GM06990 (cell line): ENCODE measurements around the gene MAG.

Experiments
- DNase-seq: peaks from one replicate; pipeline ENCODE4 v3.0.0-alpha.2; 2011; ENCODE audit not compliant: insufficient read length; ENCODE audit errors: extremely low read depth
- H3K27me3 ChIP-seq: replicated peaks from 2 replicates; pipeline ENCODE4 v1.6.0; 2011; ENCODE audit warnings: low read length; ENCODE audit not compliant: control insufficient read depth, insufficient read depth
- H3K36me3 ChIP-seq: 2 replicates; pipeline ENCODE4 v1.5.1; 2011; ENCODE audit warnings: low read length; ENCODE audit not compliant: control insufficient read depth, insufficient read depth
- H3K4me3 ChIP-seq: replicated peaks from 2 replicates; pipeline ENCODE4 v1.5.1; 2011; ENCODE audit warnings: low read depth, mild to moderate bottlenecking, control low read depth, low read length
- TF ChIP-seq, protein P1 (sequence below): IDR thresholded peaks from 2 replicates; pipeline ENCODE4 v1.5.1; 2011; ENCODE audit warnings: low read length, control low read depth, mild to moderate bottlenecking, inconsistent platforms; ENCODE audit not compliant: insufficient read depth, poor library complexity, severe bottlenecking

The MAG gene

DNA sequence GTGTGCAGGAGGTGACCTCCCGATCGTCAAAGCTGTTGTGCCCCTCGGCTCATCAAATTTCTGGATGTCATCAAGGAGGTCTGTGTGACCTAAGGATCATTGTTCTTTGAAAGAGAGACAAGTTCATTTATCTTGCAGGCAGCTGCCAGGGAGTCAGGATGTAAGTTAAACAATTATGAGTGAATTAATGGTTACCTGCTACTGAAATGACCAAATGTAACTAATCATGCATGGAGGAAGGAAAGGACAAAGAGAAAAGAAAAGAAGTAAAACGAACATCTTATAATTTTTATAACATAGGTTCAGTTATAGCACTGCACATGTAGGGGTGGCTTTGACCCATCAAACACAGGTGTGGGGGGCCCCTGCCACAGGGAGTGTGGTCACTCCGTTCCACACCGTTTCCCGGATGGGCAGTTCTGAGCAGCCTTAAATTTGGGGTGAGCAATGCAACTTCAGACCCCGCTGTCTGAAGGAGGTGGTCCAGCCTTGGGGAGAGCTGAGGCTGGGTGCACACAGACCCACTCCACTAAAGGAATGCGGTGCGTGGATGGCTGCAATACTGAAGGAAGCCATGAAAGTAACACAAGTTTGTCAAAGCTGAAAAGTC is 42.3 kb downstream of the MAG start:
- Histone ChIP-seq H3K36me3 (peaks cover 31% of the 10 kb centered on the region), H3K4me3 (peak overlapping the region; percentile 71), H3K27me3 (no peaks in the 10 kb centered on the region)
- TF ChIP-seq, protein P1, sequence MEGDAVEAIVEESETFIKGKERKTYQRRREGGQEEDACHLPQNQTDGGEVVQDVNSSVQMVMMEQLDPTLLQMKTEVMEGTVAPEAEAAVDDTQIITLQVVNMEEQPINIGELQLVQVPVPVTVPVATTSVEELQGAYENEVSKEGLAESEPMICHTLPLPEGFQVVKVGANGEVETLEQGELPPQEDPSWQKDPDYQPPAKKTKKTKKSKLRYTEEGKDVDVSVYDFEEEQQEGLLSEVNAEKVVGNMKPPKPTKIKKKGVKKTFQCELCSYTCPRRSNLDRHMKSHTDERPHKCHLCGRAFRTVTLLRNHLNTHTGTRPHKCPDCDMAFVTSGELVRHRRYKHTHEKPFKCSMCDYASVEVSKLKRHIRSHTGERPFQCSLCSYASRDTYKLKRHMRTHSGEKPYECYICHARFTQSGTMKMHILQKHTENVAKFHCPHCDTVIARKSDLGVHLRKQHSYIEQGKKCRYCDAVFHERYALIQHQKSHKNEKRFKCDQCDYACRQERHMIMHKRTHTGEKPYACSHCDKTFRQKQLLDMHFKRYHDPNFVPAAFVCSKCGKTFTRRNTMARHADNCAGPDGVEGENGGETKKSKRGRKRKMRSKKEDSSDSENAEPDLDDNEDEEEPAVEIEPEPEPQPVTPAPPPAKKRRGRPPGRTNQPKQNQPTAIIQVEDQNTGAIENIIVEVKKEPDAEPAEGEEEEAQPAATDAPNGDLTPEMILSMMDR = no peak
- DNase-seq = no peak

DNA sequence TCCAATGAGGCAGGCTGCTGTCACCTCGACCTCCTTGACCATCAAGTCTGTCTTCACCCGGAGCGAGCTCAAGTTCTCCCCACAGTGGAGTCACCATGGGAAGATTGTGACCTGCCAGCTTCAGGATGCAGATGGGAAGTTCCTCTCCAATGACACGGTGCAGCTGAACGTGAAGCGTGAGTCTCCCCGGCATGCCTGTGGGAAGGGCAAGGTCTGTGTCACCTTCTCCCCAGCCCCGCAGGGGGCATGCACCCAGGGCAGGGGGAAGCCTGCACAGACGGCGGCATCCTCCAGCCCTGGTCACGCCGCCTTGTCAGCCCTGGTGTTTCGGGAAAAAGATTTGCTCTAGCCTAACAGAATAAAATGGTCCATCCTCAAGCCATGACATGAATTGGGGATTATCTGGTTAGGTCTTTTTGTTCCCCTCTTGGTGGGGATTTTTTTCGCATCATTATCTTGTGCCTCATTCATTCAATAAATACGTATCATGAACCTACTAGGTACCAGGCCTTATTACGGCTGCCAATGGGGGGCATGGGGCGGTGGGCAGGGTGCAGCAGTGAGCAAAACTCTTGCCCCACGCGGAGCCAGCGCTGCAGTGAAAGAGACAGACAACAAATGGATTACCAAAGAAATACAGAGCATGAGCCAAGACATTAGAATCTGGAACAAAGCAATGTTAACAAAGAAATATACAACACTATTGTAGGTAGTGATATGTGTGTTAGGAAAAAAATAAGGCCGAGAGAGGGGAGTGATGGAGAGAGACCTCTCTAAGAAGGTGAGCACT is 44.4 kb downstream of the MAG start:
- TF ChIP-seq, protein P1 = no peak

DNA sequence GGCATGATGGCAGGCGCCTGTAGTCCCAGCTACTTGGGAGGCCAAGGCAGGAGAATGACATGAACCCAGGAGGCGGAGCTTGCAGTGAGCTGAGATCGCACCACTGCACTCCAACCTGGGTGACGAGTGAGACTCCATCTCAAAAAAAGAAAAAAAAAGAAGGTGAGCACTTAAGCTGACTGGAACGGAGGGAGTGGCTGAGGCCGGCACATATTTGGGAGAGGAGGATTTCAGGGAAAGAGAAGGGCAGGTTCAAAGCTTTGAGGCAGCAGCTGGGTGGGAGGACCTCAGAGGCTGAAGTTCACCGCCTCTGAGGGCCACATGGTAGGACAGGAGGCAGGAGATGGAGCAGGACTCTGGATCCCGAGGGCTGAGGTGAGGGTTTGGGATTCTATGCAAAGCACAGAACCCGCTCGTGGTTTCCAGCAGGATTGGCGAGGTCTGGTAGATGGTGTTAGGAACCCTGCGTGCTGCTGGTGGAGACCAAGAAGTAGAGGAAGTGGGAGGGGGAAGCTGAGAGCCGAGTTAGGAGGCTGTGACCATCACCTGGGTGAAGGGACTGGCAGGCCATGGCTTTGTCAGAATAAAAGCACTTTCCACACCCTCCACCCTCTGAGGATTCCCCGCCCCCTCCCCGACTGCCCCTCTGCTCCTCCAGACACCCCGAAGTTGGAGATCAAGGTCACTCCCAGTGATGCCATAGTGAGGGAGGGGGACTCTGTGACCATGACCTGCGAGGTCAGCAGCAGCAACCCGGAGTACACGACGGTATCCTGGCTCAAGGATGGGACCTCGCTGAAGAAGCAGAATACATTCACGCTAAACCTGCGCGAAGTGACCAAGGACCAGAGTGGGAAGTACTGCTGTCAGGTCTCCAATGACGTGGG is 45.4 kb downstream of the MAG start:
- H3K4me3 ChIP-seq = no peak overlapping the region
- TF ChIP-seq, protein P1 = no peak
- DNase-seq = no peak

More for the DNA sequence above, 44.4 kb downstream of the MAG start:
- DNase-seq = no peak
- Histone ChIP-seq H3K36me3 (peaks cover 39% of the 10 kb centered on the region), H3K27me3 (no peaks in the 10 kb centered on the region), H3K4me3 (no peak overlapping the region)

DNA sequence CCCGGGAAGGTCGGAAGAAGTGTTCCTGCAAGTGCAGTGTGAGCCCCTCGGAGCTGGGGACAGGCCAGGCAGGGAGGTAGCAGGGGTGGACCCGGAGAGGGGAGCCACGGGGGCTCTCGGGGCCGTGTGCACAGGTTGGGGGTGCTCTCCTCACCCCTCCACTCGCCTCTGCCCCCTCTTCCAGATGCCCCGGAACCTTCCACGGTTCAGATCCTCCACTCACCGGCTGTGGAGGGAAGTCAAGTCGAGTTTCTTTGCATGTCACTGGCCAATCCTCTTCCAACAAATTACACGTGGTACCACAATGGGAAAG is 46.0 kb downstream of the MAG start:
- no peak for DNase-seq
- peaks cover 46% of the 10 kb centered on the region for H3K36me3 ChIP-seq
- TF ChIP-seq, protein P1 = no peak
- no peaks in the 10 kb centered on the region for H3K27me3 ChIP-seq
- no peak overlapping the region for H3K4me3 ChIP-seq

More for the DNA sequence above, 45.4 kb downstream of the MAG start:
- no peaks in the 10 kb centered on the region for H3K27me3 ChIP-seq
- peaks cover 47% of the 10 kb centered on the region for H3K36me3 ChIP-seq

DNA sequence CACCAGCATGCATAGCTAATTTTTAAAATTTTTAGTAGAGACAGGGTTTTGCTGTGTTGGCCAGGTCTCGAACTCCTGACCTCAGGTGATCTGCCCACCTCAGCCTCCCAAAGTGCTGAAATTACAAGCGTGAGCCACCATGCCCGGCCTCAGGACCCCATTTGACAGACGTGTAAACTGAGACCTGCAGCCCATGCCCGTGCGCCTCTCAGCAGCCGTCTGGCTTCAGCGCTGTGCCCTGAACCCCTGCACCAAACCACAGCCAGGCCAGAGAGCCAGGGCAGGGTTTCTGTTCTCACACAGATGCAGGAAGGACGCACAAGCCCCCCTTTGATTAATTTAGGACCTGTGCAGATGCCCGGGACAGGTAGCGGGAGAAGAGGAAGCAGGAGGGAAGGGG is 48.5 kb downstream of the MAG start:
- Histone ChIP-seq H3K36me3 (peaks cover 56% of the 10 kb centered on the region), H3K4me3 (no peak overlapping the region), H3K27me3 (no peaks in the 10 kb centered on the region)
- no peak for DNase-seq
- TF ChIP-seq, protein P1 = no peak
